NCI-H345 treated with DMSO at 0.1 percent for 48 hours (cell line): ENCODE results near the gene CCDC167.
"Not testable (repeated sequence)": the region's sequence is repeated elsewhere in the genome, so short reads cannot be mapped to it uniquely, and the experiment has no call there.

ENCODE experiments used
- DNase-seq: peaks from one replicate; lab custom pipeline; 2025; ENCODE audit not compliant: unreplicated experiment; lab: John Stamatoyannopoulos, UW

Gene CCDC167

GRCh38 chr6:37474316-37474715, 25.4 kb downstream of the CCDC167 start:
- DNase-seq: no peak

GRCh38 chr6:37473364-37474095, 26.2 kb downstream of the CCDC167 start:
- DNase-seq: no peak

- DNase-seq: no peak
These were observed 32.0 kb downstream of the CCDC167 start for GRCh38 chr6:37467718-37468117.

GRCh38 chr6:37463110-37463509, 36.6 kb downstream of the CCDC167 start:
- DNase-seq: no peak

GRCh38 chr6:37460805-37461204, 38.9 kb downstream of the CCDC167 start:
- DNase-seq: no peak

GRCh38 chr6:37459981-37460800, 39.5 kb downstream of the CCDC167 start:
- DNase-seq: peak; percentile 99

GRCh38 chr6:37456816-37457560, 42.7 kb downstream of the CCDC167 start:
- DNase-seq: no peak

- no peak for DNase-seq
These were observed 43.6 kb downstream of the CCDC167 start for GRCh38 chr6:37456126-37456525.

GRCh38 chr6:37454420-37455140, 45.1 kb downstream of the CCDC167 start:
- DNase-seq: no peak

- DNase-seq: no peak
These were observed 47.2 kb downstream of the CCDC167 start for GRCh38 chr6:37452522-37452921.

GRCh38 chr6:37451441-37452193, 48.1 kb downstream of the CCDC167 start:
- no peak for DNase-seq

- DNase-seq: no peak
These were observed 49.7 kb downstream of the CCDC167 start for GRCh38 chr6:37449984-37450383.

- not testable (repeated sequence) for DNase-seq
These were observed 56.5 kb downstream of the CCDC167 start for GRCh38 chr6:37443216-37443542.

- no peak for DNase-seq
These were observed 57.1 kb downstream of the CCDC167 start for GRCh38 chr6:37442416-37443215.

GRCh38 chr6:37441651-37442050, 58.0 kb downstream of the CCDC167 start:
- no peak for DNase-seq

GRCh38 chr6:37438930-37439329, 60.8 kb downstream of the CCDC167 start:
- DNase-seq: no peak

- DNase-seq: no peak
These were observed 63.9 kb downstream of the CCDC167 start for GRCh38 chr6:37435816-37436215.

GRCh38 chr6:37435373-37435772, 64.3 kb downstream of the CCDC167 start:
- no peak for DNase-seq

- no peak for DNase-seq
These were observed 65.9 kb downstream of the CCDC167 start for GRCh38 chr6:37433657-37434271.
